Central memory CD4-positive, alpha-beta T cell (primary cell): ENCODE results near the gene HIKESHI.
A peak's percentile ranks its signal among the peaks of the same experiment; 100 is the strongest.
"Not testable (repeated sequence)": the region's sequence is repeated elsewhere in the genome, so short reads cannot be mapped to it uniquely, and the experiment has no call there.

Experiments
- DNase-seq: peaks from one replicate; pipeline ENCODE4 v3.0.0; 2022
- total RNA-seq, 3 experiments: gene quantifications; one replicate each; lab custom pipeline; 2026; lab: John Stamatoyannopoulos, UW

Gene HIKESHI, protein sequence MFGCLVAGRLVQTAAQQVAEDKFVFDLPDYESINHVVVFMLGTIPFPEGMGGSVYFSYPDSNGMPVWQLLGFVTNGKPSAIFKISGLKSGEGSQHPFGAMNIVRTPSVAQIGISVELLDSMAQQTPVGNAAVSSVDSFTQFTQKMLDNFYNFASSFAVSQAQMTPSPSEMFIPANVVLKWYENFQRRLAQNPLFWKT
- total RNA-seq, result 10.2 to 33.8 (median 32.0) reads per million in 3 experiments

DNA sequence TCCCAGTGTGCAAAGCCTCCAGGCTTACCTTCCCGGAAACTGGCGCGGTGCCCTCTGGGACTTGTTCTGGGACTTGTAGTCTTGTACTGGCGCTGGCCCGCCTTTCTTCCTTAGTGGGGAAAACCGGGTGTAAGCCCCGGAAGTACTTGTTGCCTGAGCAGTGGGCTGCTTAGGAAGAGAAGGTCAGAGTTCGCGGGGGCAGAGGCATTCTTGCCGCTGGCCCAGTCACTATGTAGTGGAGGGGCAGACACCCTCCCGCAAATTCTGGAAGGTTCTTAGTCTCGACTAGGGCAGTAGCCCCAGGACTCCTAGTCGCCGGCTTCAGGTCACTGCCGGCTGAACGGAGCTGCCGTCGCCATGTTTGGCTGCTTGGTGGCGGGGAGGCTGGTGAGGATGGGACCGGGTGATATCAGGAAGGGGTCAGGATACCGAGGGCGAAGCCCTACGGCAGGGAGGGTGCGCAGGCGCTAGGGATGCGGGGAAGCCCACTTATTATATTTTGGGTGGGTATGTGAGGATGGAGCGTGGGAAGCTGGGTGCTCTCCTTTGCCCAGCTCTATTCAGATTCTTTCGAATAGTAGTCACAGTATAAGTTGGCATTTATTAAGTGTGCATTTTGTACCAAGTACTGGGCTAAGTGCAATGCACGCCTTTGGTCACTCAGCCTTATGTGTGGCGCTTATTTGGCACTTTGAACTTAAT, at the start of gene HIKESHI:
Gene HIKESHI (plus strand): TSS at position 149 of the 702 bp plus-strand sequence. CDS start 209 bp downstream, at position 358.
- DNase-seq, result peak; percentile 84

DNA sequence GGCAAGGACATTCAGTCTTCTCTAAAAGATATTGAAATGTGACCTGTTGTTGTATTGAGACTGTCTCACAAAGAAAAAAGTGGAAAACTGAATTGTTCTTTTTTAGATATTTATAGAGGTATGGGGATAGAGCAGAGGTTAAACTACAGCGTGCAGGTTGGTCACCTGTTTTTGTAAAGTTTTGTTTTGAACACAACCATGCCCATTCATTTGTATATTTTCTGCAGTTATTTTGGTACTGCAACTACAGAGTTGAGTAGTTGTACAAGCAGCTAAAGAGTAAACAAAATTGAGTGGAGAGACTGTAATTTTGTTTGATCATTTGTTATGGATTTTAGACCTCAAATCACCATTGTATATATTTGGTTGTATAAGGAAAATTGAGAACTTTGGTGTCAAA, 46.1 kb upstream of the HIKESHI start:
- DNase-seq, result no peak

DNA sequence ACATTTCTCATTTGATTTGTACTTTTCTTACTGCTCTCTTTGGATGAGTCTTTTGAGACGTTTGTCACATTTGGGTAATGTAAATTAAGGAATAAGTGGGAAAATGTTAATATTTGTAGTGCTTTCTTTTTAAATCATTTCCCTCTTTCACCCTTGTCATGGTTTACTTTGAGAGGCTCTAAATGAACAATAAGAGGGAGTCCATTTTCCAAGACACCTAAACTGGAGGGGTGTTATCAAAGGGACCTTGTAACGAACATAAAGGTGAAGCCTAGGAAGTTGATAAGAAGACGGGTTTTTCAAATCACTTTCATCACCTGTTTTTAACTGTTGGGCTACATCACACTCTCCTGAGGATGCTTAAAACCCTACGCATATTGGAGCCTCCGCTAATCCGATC, 45.4 kb upstream of the HIKESHI start:
- DNase-seq, result no peak

DNA sequence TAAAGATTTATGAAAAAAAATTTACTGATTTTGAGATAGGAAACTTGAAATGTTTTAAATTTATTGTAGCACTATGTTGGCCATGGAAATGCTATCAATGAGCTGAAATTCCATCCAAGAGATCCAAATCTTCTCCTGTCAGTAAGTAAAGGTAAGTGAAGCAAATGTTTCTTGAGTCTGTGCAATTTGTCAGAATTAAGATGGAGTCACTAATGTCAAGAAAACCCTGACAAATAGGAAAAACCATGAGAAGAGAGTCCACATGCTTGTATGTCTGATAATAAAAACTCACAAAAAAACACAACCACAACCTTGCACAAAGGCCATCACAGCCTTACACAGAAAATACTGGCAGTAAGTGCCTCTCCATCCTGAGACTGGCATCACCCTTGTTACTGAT, 44.6 kb upstream of the HIKESHI start:
- DNase-seq, result no peak

DNA sequence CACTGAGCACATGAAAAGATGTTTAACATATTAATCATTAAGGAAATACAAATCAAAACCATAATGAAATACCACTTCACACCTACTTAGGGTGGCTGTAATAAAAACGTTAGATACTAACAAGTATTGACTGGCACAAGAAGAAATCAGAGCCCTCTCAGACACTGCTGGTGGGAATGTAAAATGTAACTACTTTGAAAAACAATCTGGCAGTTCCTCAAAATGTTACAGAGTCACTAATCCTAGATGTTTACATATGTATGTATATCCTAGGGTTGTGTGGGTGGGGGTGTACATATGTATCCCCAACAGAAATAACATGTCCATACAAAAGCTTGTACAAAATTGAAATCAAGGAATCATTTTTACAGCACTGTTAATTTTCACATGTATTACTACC, 42.3 kb upstream of the HIKESHI start:
- DNase-seq, result no peak

DNA sequence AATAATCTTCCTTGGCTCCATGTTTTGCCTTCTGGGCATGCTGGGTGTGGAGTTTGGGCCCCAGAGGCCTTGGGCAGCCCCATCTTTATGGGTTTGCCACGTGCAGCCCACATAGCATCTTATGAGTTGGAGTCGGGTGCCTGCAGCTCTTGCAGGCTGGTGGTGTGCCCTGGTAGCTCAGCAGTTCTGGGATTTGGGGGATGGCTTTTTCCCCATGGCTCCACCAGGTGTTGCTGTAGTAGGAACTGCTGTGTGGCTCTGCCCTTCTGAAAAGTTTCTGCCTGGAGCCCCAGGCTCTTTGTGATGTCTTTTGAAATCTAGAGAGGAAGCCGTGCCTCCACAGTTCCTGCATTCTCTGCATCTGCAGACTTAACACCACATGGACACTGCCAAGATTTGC, 40.7 kb upstream of the HIKESHI start:
- no peak for DNase-seq

DNA sequence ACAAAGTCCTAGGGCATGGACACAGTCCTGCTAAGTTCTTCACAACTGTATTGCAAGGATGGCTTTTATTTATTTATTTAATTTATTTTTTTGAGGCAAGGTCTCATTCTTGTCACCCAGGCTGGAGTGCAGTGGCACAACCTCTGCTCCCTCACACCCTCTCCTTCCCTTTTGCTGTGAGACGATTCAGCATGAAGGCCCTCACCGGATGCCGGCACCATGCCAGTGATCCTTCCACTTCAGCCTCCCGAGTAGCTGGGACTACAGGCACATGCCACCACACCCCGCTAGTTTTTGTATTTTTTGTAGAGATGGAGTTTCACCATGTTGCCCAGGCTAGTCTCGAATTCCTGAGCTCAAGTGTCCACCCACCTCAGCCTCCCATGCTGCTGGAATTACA, 39.7 kb upstream of the HIKESHI start:
- no peak for DNase-seq

DNA sequence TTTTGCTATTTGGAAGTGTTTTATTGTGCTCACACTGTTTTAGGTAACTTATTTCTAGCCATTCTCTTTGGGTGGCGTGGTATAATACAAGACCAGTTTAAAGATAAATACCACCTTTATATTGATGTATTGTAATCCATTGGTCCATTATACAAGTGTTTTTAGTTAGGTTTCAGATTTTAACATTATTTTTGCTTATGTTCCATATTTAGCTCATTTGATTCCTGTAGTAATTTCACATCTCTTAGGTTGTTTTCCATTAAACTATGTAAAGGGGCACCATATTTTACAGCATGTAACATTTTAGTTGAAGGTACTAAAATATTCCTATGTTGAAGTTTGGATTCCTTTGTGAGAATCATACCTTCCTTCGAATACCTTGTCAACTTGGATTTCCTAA, 37.4 kb upstream of the HIKESHI start:
- DNase-seq, result no peak

DNA sequence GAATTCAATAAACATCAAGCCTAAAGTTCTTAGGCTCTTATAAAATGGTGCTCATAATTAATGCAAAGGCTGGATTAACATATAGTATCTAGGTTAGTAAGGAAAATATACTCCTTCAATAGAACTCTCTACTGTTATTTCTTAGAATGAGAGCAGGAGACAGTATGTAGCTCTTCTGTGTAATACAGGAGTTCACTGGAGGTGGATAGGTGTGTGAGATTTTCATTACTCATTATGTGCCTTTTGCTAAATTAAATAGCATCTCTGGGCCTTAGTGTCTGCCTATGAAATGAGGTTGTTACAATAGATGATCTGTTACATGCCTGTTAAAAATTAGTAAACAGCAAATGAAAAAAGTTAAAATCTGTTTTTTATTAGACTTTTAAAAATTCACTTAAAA, 36.8 kb upstream of the HIKESHI start:
- no peak for DNase-seq

DNA sequence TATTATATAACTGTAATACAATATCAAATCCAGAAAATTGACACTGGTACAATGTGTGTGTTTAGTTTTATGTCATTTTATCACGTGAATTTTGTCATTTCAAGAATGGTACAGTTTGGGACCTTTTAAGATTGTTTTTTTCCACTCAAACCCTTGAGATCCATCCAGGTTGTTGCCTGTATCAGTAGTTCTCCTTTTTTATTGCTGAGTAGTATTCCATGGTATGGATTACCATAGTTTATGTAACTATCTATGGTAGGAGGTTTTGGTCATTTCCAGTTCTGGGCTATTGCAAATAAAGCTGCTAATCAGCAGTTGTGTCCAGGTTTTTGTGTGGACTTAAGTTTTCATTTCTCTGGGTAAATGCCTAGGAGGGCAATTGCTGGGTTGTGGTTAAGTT, 32.4 kb upstream of the HIKESHI start:
- no peak for DNase-seq

DNA sequence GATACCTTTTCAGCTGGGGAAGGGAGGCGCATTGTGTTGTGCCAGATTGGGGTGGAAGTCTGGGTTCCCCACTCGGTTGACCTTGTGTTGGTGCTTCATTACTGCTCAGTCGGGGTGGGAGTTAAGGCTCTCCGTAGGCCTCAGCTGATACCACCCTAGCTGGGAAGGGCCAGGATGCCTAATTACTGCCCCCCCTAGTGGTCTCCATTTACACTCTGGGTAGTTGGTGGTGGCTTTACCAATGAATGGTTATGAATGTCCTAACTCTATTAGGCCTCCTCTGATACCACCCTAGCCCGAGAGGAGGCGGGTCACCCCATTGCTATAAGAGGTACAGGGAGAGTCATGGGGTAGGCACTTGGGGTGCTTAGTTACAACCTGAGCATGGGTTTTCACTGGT, 27.5 kb upstream of the HIKESHI start:
- no peak for DNase-seq

DNA sequence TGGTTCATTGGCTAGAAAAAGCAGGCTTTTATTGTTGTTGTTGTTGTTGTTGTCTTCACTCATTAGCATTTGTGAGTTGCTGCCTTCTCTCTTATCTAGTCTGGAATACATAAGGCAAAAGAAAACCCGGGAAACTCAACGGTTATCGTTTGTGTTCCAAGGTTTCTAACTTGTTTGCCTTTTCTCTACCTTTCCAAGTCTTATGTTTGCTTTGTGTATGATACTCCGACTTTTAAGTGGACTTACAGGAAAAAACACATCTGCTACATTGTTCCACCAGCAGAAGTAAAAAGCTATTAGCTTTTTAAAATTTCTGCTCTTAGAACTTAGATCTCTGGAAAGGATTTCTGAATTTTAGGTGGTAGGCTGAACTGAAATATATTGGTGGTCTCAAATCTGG, 27.0 kb upstream of the HIKESHI start:
- DNase-seq, result no peak

DNA sequence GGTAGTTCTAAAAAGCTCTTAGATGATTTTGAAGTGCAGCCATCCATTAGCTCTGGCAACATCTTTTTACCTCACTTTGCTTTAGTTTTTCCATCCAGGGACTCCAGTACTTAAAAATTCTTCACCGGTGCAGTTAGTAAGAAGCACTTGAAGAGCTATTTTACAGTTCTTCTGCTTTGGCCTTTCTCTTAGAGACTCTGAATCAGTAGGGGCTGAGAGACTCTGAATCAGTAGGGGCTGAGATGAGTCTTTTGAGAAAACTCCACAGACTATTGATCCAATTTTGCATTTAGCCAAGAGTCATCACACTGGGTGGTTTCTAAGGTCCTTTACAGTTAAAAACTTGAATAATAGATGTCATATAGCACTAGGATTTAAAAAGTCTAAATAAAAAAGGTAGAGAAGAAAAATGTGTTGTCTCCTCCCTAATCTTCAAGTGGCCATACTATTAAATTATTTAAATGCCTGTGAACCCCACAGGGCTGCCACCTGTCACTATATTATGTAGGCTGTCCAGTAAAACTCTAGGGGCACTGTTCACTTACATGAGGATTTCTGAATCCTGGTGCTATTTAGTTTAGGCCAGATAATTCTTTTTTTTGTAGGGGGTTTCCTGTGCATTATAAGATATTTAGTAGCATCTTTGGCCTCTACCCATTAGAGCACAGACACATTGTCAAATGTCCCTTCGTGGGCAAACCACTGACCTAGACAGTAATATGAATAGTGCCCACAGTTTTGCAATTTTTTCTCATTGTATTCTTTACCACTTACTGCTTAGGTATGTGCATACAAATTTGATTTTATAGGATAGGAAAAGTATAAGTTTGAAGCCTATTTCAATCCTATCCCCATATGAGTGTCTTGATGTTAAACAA, 26.3 kb upstream of the HIKESHI start:
- DNase-seq, result no peak

DNA sequence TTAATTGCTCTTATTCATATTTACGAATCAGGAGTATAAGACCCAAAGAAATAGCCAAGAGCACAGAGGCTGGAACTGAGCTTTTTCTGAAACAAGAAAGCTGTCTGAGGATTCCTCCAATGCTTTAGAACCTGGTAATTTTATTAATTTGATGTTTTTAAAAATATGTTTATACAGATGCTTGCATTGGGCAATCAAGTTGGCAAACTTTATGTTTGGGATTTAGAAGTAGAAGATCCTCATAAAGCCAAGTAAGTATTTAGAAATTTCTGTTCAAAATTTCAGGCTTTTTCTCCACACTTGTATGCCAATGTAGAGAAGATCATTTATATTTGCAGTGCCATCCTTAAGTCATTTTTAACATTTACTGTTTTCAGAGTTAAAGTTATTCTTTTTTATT, 24.3 kb upstream of the HIKESHI start:
- DNase-seq, result no peak

DNA sequence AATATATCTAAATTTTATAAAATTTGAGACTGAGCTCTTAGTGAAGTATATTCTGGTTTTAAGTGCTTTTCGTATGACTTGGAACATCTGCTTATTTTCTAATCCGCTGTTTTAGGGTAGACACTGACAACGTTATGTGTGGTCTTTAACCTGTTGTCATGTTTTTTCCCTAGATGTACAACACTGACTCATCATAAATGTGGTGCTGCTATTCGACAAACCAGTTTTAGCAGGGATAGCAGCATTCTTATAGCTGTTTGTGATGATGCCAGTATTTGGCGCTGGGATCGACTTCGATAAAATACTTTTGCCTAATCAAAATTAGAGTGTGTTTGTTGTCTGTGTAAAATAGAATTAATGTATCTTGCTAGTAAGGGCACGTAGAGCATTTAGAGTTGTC, 23.8 kb upstream of the HIKESHI start:
- no peak for DNase-seq

DNA sequence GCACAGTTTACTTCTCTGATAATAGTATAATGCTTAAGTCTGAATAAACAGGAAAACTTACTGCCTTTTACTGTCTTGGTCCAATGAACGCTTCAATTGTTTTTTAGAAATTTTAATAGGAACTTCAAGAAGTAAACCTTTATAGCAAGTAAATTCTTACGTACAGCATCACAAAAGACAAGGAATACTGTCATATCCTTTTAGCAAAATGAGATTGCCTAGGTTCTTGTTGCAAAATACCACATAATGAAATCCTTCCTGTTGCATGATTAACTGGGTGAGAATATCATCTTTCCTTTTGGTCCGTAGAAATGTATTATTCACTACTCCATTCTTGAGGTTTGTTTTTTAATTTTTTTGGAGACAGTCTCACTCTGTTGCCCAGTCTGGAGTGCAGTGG, 22.3 kb upstream of the HIKESHI start:
- DNase-seq, result no peak

DNA sequence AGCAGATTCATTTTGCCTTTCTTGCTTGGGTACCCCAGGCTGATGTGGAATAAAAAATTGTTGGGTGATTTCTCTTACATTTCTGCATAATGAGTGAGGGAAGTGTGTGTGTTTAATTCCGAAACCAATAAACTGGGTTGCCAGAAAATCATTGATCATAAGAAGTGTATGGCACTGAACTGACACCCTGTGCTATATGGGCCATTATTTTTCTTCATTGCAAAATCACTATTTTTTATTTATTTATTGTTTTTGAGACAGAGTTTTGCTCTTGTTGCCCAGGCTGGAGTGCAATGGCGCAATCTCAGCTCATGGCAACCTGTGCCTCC, 14.6 kb upstream of the HIKESHI start:
- no peak for DNase-seq

DNA sequence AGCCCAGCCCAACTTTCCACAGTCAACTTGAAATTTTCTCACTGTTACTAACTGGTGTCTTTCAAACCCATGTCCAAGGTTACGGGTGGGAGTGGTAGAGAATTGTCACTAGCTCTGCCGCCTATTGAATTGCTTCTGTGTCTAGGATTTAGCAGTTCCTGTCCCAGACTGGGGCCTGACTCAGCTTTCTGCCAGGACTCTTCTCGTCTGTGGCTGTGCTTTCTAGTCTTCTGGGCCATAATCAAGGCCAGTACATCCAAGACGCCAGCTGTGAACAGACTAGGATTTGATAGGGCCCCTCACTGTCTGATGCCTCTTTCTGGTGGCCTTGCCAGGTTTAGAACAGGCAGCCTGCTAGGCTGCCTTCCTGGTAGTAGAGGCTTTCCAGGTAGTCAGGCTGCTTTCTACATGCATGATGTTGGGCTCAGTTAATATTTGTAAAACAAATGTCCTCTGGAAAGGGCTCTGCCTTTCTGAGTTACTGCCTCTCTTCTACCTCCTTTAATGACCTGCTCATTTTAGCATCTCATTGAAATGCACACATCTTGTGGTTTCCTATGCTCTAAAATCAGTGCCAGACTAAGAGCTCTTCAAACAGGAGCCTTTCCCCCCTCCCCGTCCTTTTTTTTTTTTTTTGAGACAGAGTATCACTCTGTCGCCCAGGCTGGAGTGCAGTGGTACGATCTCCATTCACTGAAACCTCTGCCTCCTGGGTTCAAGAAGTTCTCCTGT, 13.1 kb upstream of the HIKESHI start:
- DNase-seq, result peak; percentile 4

DNA sequence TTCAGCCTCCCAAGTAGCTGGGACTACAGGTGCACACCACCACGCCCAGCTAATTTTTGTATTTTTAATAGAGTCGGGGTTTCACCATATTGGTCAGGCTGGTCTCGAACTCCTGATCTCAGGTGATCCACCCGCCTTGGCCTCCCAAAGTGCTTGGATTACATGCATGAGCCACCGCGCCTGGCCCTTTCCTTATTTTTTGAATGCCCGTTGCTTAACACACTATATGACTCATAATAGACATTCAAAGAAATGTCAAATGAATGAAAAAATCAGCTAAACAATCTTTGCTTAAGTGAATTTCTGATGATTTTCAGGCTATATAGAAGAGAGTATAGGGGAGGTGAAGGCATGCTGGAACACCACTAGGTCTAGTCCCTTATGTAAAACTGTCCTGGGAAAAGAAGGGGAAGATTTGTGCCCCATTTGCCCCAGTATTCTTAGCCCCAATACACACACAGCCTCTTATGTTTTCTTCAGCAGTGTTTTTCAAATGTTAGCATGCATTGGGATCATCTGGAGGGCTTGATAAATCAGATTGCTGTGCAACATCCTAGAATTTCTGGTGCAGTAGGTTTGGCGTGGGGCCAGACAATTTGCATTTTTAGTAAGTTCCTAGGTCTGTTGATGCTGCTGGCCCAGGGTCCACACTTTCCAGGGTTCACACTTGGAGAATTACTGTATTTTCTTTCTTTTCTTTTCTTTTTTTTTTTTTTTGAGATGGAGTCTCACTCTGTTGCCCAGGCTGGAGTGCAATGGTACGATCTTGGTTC, 12.3 kb upstream of the HIKESHI start:
- DNase-seq, result not testable (repeated sequence)

DNA sequence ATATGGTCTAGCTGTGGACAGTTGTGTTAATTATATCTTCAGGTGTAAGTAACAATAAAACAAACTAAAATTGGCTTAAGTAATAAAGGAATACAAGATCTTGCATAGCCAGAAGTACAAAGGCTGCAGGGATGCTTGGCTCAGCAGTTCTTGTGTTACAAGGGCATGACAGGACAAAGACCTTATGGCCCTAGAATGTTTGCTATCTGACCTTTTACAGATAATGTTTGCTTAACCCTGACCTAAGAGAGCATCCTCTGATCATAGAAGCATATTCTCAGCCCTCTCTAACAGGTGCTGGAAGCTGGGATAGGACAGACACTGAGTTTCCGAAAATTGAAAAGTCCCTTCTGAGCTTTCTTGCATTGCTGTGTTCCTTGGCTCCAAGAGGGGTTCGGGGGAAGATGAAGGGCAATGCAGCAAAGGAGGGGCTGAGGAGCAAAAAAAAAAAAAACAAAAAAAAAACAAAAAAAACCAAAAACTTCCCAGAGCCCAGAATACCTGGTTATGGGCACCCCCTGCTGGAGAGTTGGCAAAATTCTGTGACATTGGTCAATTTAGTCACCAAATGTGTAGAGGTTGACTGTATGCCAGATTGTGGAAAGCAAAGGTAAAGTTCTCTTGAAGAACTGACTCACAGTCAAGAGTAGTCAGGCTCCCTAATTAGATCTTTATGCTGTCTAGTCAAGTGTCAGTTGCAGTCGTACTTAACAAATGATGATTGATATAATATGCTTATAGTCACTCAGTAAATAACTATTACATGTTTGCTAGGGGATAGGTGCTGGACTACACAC, 10.4 kb upstream of the HIKESHI start:
- peak; percentile 44 for DNase-seq

DNA sequence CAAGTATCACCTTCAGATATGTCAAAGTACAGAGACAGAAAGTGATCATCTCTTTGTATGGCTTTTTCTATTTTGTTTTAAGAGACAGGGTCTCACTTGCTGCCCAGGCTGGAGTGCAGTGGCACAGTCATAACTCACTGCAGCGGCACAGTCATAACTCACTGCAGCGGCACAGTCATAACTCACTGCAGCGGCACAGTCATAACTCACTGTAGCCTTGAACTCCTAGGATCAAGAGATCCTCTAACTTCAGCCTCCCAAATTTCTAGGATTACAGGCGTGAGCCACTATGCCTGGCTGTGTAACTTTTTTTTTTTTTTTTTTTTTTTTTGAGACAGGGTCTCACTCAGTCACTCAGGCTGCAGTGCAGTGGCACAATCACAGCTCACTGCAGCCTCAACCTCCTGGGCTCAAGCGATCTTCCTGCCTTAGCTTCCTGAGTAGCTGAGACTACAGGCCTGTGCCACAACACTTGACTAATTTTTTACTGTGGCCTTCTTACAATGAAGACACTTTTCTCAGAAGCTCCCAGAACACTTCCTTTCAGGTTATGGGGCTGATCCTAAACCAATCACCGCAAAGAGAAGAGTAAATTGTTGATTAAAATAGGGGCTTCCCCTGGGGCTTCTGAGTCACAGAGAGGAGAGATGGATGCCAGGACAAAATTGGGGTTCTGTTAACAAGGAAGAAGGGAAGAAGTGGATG, 9.0 kb upstream of the HIKESHI start:
- DNase-seq, result peak; percentile 50
